HEK293 (cell line): ENCODE results near the gene TEF.

ENCODE experiments used
- EGR2 ChIP-seq: fragments of 450-650 bp; formaldehyde crosslinking; IDR thresholded peaks from 2 replicates; pipeline ENCODE4 v1.5.1; 2016; ENCODE audit warnings: low read depth, missing biosample characterization, missing genetic modification characterization
- GLIS1 ChIP-seq: fragments of 450-650 bp; formaldehyde crosslinking; IDR thresholded peaks from 2 replicates; pipeline ENCODE4 v1.5.1; 2016; ENCODE audit warnings: missing biosample characterization, missing genetic modification characterization
- HOXA7 ChIP-seq: sonication (generic); formaldehyde crosslinking; IDR thresholded peaks from 2 replicates; pipeline ENCODE4 v1.8.1; 2022; ENCODE audit warnings: missing genetic modification reagents, borderline replicate concordance
- KLF16 ChIP-seq: fragments of 450-650 bp; formaldehyde crosslinking; IDR thresholded peaks from 2 replicates; pipeline ENCODE4 v1.5.1; 2017; ENCODE audit warnings: missing biosample characterization, missing genetic modification characterization
- KLF8 ChIP-seq: fragments of 450-650 bp; formaldehyde crosslinking; IDR thresholded peaks from 2 replicates; pipeline ENCODE4 v1.5.1; 2016; ENCODE audit warnings: missing biosample characterization, missing genetic modification characterization
- MYNN ChIP-seq: fragments of 450-650 bp; formaldehyde crosslinking; IDR thresholded peaks from 2 replicates; pipeline ENCODE4 v1.5.1; 2016; ENCODE audit warnings: missing biosample characterization, missing genetic modification characterization, borderline replicate concordance
- OVOL3 ChIP-seq: fragments of 450-650 bp; formaldehyde crosslinking; IDR thresholded peaks from 2 replicates; pipeline ENCODE4 v1.5.1; 2016; ENCODE audit warnings: missing biosample characterization, missing genetic modification characterization
- PRDM4 ChIP-seq: fragments of 450-650 bp; formaldehyde crosslinking; IDR thresholded peaks from 2 replicates; pipeline ENCODE4 v1.5.1; 2017; ENCODE audit warnings: missing biosample characterization, missing genetic modification characterization
- SALL2 ChIP-seq: fragments of 450-650 bp; formaldehyde crosslinking; IDR thresholded peaks from 2 replicates; pipeline ENCODE4 v1.5.0; 2017; ENCODE audit warnings: missing biosample characterization, mild to moderate bottlenecking, missing genetic modification characterization, borderline replicate concordance
- SETDB1 ChIP-seq: IDR thresholded peaks from one replicate; pipeline ENCODE4 v1.6.1; 2017; ENCODE audit warnings: mild to moderate bottlenecking, low read length, moderate library complexity, mixed read lengths; ENCODE audit not compliant: insufficient read length
- ZBTB10 ChIP-seq: fragments of 450-650 bp; formaldehyde crosslinking; IDR thresholded peaks from 2 replicates; pipeline ENCODE4 v1.5.1; 2016; ENCODE audit warnings: missing biosample characterization, missing genetic modification characterization
- ZBTB26 ChIP-seq: fragments of 450-650 bp; formaldehyde crosslinking; optimal IDR thresholded peaks from 2 replicates; pipeline ENCODE3; 2016; ENCODE audit warnings: missing biosample characterization, mild to moderate bottlenecking, missing genetic modification characterization
- ZBTB48 ChIP-seq: fragments of 450-650 bp; formaldehyde crosslinking; IDR thresholded peaks from 2 replicates; pipeline ENCODE4 v1.5.1; 2016; ENCODE audit warnings: missing biosample characterization, missing genetic modification characterization
- ZBTB49 ChIP-seq: fragments of 450-650 bp; formaldehyde crosslinking; IDR thresholded peaks from 2 replicates; pipeline ENCODE4 v1.5.1; 2016; ENCODE audit warnings: missing biosample characterization, missing genetic modification characterization, low read depth
- ZBTB8A ChIP-seq: fragments of 450-650 bp; formaldehyde crosslinking; IDR thresholded peaks from 2 replicates; pipeline ENCODE4 v1.5.1; 2016; ENCODE audit warnings: missing biosample characterization, missing genetic modification characterization
- ZFP3 ChIP-seq: fragments of 450-650 bp; formaldehyde crosslinking; IDR thresholded peaks from 2 replicates; pipeline ENCODE4 v1.5.1; 2016; ENCODE audit warnings: low read depth, missing biosample characterization, missing genetic modification characterization
- ZNF140 ChIP-seq: fragments of 450-650 bp; formaldehyde crosslinking; IDR thresholded peaks from 2 replicates; pipeline ENCODE4 v1.5.1; 2016; ENCODE audit warnings: missing biosample characterization, missing genetic modification characterization
- ZNF157 ChIP-seq: fragments of 450-650 bp; formaldehyde crosslinking; IDR thresholded peaks from 2 replicates; pipeline ENCODE4 v1.5.1; 2016; ENCODE audit warnings: missing biosample characterization, missing genetic modification characterization
- ZNF292 ChIP-seq: fragments of 450-650 bp; formaldehyde crosslinking; IDR thresholded peaks from 2 replicates; pipeline ENCODE4 v1.5.1; 2016; ENCODE audit warnings: low read depth, missing biosample characterization, missing genetic modification characterization, borderline replicate concordance
- ZNF311 ChIP-seq: fragments of 450-650 bp; formaldehyde crosslinking; IDR thresholded peaks from 2 replicates; pipeline ENCODE4 v1.5.1; 2017; ENCODE audit warnings: missing biosample characterization, missing genetic modification characterization, borderline replicate concordance
- ZNF354C ChIP-seq: fragments of 450-650 bp; formaldehyde crosslinking; IDR thresholded peaks from 2 replicates; pipeline ENCODE4 v1.5.1; 2016; ENCODE audit warnings: missing biosample characterization, missing genetic modification characterization, low read depth, borderline replicate concordance
- ZNF398 ChIP-seq: fragments of 450-650 bp; formaldehyde crosslinking; IDR thresholded peaks from 2 replicates; pipeline ENCODE4 v1.5.1; 2017; ENCODE audit warnings: missing biosample characterization, missing genetic modification characterization
- ZNF510 ChIP-seq: fragments of 450-650 bp; formaldehyde crosslinking; IDR thresholded peaks from 2 replicates; pipeline ENCODE4 v1.5.1; 2018; ENCODE audit warnings: mild to moderate bottlenecking, missing genetic modification characterization, missing biosample characterization; ENCODE audit not compliant: insufficient replicate concordance
- ZNF555 ChIP-seq: fragments of 450-650 bp; formaldehyde crosslinking; conservative IDR thresholded peaks from 2 replicates; pipeline ENCODE4 v1.5.1; 2017; ENCODE audit warnings: missing biosample characterization, mild to moderate bottlenecking, missing genetic modification characterization, inconsistent platforms
- ZNF596 ChIP-seq: fragments of 450-650 bp; IDR thresholded peaks from 2 replicates; pipeline ENCODE4 v1.5.0; 2018; ENCODE audit warnings: missing biosample characterization, mild to moderate bottlenecking, missing genetic modification characterization, moderate library complexity
- ZNF629 ChIP-seq: fragments of 450-650 bp; formaldehyde crosslinking; IDR thresholded peaks from 2 replicates; pipeline ENCODE4 v1.5.1; 2017; ENCODE audit warnings: missing biosample characterization, missing genetic modification characterization
- ZNF677 ChIP-seq: fragments of 450-650 bp; IDR thresholded peaks from 2 replicates; pipeline ENCODE4 v1.5.0; 2018; ENCODE audit warnings: missing biosample characterization, mild to moderate bottlenecking, missing genetic modification characterization, moderate library complexity
- ZNF777 ChIP-seq: fragments of 450-650 bp; formaldehyde crosslinking; IDR thresholded peaks from 2 replicates; pipeline ENCODE4 v1.5.1; 2017; ENCODE audit warnings: missing biosample characterization, missing genetic modification characterization, borderline replicate concordance
- ZNF785 ChIP-seq: fragments of 450-650 bp; formaldehyde crosslinking; IDR thresholded peaks from 2 replicates; pipeline ENCODE4 v1.5.1; 2016; ENCODE audit warnings: missing biosample characterization, missing genetic modification characterization
- ZSCAN30 ChIP-seq: fragments of 450-650 bp; IDR thresholded peaks from 2 replicates; pipeline ENCODE4 v1.5.1; 2018; ENCODE audit warnings: missing biosample characterization, mild to moderate bottlenecking, missing genetic modification characterization, moderate library complexity

Gene TEF

GRCh38 chr22:41367039-41367679, 14.6 kb upstream of the TEF start (continued):
- TF ChIP-seq ZNF354C (tag by site-specific recombination) (no peak), ZNF292 (no peak), GLIS1 (tag by site-specific recombination) (peak; percentile 85), ZNF311 (tag by site-specific recombination) (no peak), ZNF555 (tag by site-specific recombination) (no peak), ZBTB8A (tag by site-specific recombination) (peak; percentile 49; the same call in 1 of the 2 replicates), MYNN (tag by site-specific recombination) (no peak), ZNF677 (no peak), ZBTB10 (tag by site-specific recombination) (no peak; the same call in 1 of the 2 replicates), OVOL3 (tag by site-specific recombination) (no peak), SALL2 (tag by site-specific recombination) (no peak), ZNF629 (tag by site-specific recombination) (peak; percentile 63), ZSCAN30 (peak; percentile 74; the same call in 1 of the 2 replicates), SETDB1 (no peak), ZNF777 (tag by site-specific recombination) (no peak), ZNF157 (no peak), ZNF140 (no peak), ZBTB26 (tag by site-specific recombination) (peak; percentile 20), ZFP3 (no peak), HOXA7 (no peak), ZNF596 (no peak), KLF8 (tag by site-specific recombination) (peak; percentile 82), ZNF785 (tag by site-specific recombination) (no peak), ZBTB49 (no peak), ZNF398 (tag by site-specific recombination) (peak; percentile 92), ZBTB48 (tag by site-specific recombination) (peak; percentile 93), PRDM4 (tag by site-specific recombination) (peak; percentile 59; the same call in 1 of the 2 replicates), EGR2 (tag by site-specific recombination) (peak; percentile 93), KLF16 (tag by site-specific recombination) (peak; percentile 78), ZNF510 (tag by site-specific recombination) (no peak)
